Activated CD4-positive, alpha-beta T cell treated with anti-CD3 and anti-CD28 coated beads for 48 hours (primary cell): Measurements from ENCODE around the gene RAMP3.

ENCODE experiments used
- DNase-seq: peaks from one replicate; pipeline ENCODE4 v3.0.0-alpha.2; 2020

The RAMP3 gene

DNA sequence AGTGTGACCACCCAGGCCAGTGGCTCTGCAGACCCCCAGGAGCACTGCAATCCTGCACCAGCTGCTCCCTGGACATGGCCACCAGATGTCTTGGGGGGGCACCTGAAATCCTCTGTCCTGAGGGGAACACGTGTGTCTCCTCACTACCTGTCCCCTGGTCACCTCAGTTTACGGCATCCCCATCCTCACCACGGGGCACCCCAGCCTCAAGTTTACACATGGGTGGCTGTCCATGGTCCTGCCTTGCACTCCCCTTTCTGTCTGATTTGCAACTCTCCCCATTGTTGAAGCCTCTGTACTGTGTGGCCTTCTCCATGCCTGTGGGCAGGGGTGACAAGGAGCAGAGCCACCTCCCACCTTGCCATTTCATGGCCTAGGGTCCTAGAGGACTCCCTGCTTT, 67.2 kb downstream of the RAMP3 start:
- no peak for DNase-seq

GRCh38 chr7:45225311-45225947, 67.8 kb downstream of the RAMP3 start:
- no peak for DNase-seq

DNA sequence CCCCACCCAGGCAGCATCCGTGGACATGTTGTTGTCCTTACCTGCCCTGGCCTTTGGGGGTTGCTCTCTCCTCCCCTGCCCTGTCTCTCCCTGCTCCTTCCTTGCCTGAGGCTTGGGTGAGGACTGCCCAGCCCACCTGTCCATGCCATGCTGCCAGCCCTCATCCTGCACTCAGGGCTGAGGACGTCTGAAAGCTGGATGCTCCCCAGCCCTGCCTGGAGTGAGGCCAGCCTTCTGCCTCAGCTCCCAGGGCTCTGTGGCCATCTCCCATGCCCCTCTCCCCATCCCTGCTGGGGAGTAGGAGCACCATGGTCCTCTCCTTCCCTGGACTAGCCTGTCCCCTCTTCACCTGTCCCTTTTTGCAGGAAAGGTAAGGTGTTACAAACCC, 68.4 kb downstream of the RAMP3 start:
- DNase-seq: no peak

- no peak for DNase-seq
Observed at GRCh38 chr7:45229156-45229920, 71.7 kb downstream of the RAMP3 start.

- no peak for DNase-seq
Observed at GRCh38 chr7:45230083-45230482, 72.5 kb downstream of the RAMP3 start.

- no peak for DNase-seq
Observed at GRCh38 chr7:45230611-45231165, 73.1 kb downstream of the RAMP3 start.

- DNase-seq: no peak
Observed at GRCh38 chr7:45233249-45233775, 75.7 kb downstream of the RAMP3 start.
